ENCODE measurements around the gene CHCHD10. TPM values are rescaled to one million over a fixed set of nuclear protein-coding genes. Genes with fewer than 3 reads are reported as not detected.

CHCHD10 gene
- total and polyA plus RNA-seq, 2 of the 13 experiments (the other 11 are each of a cell fraction or from before 2014, with no cell fraction given), result 37.0 to 62.8 TPM

DNA sequence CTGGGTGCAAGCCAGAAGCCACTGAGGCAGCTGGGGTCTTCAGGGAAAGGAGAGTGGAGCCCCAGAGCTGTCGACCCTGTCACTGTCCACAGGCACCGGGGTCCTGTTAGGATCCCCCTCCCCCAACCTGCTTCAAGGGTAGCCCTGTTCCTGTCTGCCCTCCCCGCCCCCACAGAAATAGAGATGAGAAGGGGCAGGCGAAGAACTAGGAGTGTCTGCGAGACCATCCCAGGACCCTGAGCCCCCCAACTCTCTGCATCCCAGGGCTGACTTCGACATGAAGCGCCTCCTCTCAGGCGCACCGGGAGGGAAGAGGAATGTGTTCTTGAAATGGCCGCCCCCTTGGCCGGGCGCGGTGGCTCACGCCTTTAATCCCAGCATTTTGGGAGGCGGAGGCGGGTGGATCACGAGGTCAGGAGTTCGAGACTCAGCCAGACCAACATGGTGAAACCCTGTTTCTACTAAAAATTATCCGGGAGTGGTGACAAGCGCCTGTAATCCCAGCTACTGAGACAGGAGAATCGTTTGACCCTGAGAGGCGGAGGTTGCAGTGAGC lies 16.3 kb downstream of the CHCHD10 start (continued):
- TF ChIP-seq ZFP91 (CRISPR knock-in tag; IDR thresholded peaks at IDR 0.05; ENCODE audit: borderline replicate concordance) (0 out of 2 replicates have a peak, but pooled peaks have one; percentile 40), HMG20B (CRISPR knock-in tag; conservative IDR thresholded peaks at IDR 0.05) (no peak), ZNF17 (CRISPR knock-in tag; IDR thresholded peaks at IDR 0.05) (no peak), ZNF580 (CRISPR knock-in tag; IDR thresholded peaks at IDR 0.05; ENCODE audit: borderline replicate concordance, low read depth) (no peak), ZNF343 (CRISPR knock-in tag; IDR thresholded peaks at IDR 0.05) (0 out of 2 replicates have a peak, but pooled peaks have one; percentile 11), GATA4 (IDR thresholded peaks at IDR 0.05; ENCODE audit: borderline replicate concordance, low read depth) (no peak), ZNF501 (CRISPR knock-in tag; IDR thresholded peaks at IDR 0.05) (0 out of 2 replicates have a peak, but pooled peaks have one; percentile 0), PRDM15 (CRISPR knock-in tag; IDR thresholded peaks at IDR 0.05) (no peak), ZC3H4 (CRISPR knock-in tag; IDR thresholded peaks at IDR 0.05; ENCODE audit: borderline replicate concordance) (no peak), SMARCE1 (IDR thresholded peaks at IDR 0.05; ENCODE audit: borderline replicate concordance) (no peak), AHR (CRISPR knock-in tag; IDR thresholded peaks at IDR 0.05) (no peak), ZMYM4 (CRISPR knock-in tag; IDR thresholded peaks at IDR 0.05) (no peak), AKAP8 (CRISPR knock-in tag; IDR thresholded peaks at IDR 0.05) (no peak), ZNF644 (CRISPR knock-in tag; IDR thresholded peaks at IDR 0.05; ENCODE audit: low read depth) (no peak), ASH2L (IDR thresholded peaks at IDR 0.05; ENCODE audit: insufficient read length, low read depth, low read length) (no peak), ZNF777 (CRISPR knock-in tag; IDR thresholded peaks at IDR 0.05) (no peak), ZKSCAN1 (IDR thresholded peaks at IDR 0.05; ENCODE audit: low read length) (no peak), ZNF546 (CRISPR knock-in tag; conservative IDR thresholded peaks at IDR 0.05) (0 out of 2 replicates have a peak, but pooled peaks have one; percentile 11), ZZZ3 (CRISPR knock-in tag; IDR thresholded peaks at IDR 0.05; ENCODE audit: borderline replicate concordance) (no peak), ZNF326 (CRISPR knock-in tag; IDR thresholded peaks at IDR 0.05; ENCODE audit: borderline replicate concordance) (no peak)
- TF ChIP-seq, protein P1, sequence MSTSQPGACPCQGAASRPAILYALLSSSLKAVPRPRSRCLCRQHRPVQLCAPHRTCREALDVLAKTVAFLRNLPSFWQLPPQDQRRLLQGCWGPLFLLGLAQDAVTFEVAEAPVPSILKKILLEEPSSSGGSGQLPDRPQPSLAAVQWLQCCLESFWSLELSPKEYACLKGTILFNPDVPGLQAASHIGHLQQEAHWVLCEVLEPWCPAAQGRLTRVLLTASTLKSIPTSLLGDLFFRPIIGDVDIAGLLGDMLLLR (CRISPR knock-in tag; IDR thresholded peaks at IDR 0.05), result 0 out of 2 replicates have a peak, but pooled peaks have one; percentile 10
- TF ChIP-seq, protein P2, sequence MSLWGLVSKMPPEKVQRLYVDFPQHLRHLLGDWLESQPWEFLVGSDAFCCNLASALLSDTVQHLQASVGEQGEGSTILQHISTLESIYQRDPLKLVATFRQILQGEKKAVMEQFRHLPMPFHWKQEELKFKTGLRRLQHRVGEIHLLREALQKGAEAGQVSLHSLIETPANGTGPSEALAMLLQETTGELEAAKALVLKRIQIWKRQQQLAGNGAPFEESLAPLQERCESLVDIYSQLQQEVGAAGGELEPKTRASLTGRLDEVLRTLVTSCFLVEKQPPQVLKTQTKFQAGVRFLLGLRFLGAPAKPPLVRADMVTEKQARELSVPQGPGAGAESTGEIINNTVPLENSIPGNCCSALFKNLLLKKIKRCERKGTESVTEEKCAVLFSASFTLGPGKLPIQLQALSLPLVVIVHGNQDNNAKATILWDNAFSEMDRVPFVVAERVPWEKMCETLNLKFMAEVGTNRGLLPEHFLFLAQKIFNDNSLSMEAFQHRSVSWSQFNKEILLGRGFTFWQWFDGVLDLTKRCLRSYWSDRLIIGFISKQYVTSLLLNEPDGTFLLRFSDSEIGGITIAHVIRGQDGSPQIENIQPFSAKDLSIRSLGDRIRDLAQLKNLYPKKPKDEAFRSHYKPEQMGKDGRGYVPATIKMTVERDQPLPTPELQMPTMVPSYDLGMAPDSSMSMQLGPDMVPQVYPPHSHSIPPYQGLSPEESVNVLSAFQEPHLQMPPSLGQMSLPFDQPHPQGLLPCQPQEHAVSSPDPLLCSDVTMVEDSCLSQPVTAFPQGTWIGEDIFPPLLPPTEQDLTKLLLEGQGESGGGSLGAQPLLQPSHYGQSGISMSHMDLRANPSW (CRISPR knock-in tag; IDR thresholded peaks at IDR 0.05; ENCODE audit: borderline replicate concordance), result no peak
